Effector memory CD4-positive, alpha-beta T cell (primary cell): Measurements from ENCODE around the gene MRPL3.
"Not testable (repeated sequence)": the region's sequence is repeated elsewhere in the genome, so short reads cannot be mapped to it uniquely, and the experiment has no call there.

Experiments used
- DNase-seq, 3 donors: peaks; one replicate each; pipeline ENCODE4 v3.0.0-alpha.2; 2020
- H3K27ac ChIP-seq: 2 replicates; pipeline ENCODE4 v1.7.0; 2013; ENCODE audit warnings: mild to moderate bottlenecking, low read length, moderate library complexity; ENCODE audit not compliant: insufficient read depth, poor library complexity, severe bottlenecking
- H3K27me3 ChIP-seq: replicated peaks from 2 replicates; pipeline ENCODE4 v1.7.0; 2013; ENCODE audit warnings: mild to moderate bottlenecking, low read length; ENCODE audit not compliant: insufficient read depth, control insufficient read depth, poor library complexity, severe bottlenecking
- H3K36me3 ChIP-seq: 2 replicates; pipeline ENCODE4 v1.7.0; 2013; ENCODE audit warnings: mild to moderate bottlenecking, low read length, moderate library complexity; ENCODE audit not compliant: control insufficient read depth, insufficient read depth
- H3K4me1 ChIP-seq: 2 replicates; pipeline ENCODE4 v1.7.0; 2013; ENCODE audit warnings: low read length, mild to moderate bottlenecking; ENCODE audit not compliant: control insufficient read depth, insufficient read depth, poor library complexity, severe bottlenecking
- H3K4me3 ChIP-seq: 2 replicates; pipeline ENCODE4 v1.7.0; 2013; ENCODE audit warnings: low read length, low read depth, mild to moderate bottlenecking; ENCODE audit not compliant: insufficient read depth, poor library complexity, severe bottlenecking
- H3K9me3 ChIP-seq: 2 replicates; pipeline ENCODE4 v1.7.0; 2013; ENCODE audit warnings: mild to moderate bottlenecking, low read length, moderate library complexity; ENCODE audit not compliant: control insufficient read depth

MRPL3 gene

DNA sequence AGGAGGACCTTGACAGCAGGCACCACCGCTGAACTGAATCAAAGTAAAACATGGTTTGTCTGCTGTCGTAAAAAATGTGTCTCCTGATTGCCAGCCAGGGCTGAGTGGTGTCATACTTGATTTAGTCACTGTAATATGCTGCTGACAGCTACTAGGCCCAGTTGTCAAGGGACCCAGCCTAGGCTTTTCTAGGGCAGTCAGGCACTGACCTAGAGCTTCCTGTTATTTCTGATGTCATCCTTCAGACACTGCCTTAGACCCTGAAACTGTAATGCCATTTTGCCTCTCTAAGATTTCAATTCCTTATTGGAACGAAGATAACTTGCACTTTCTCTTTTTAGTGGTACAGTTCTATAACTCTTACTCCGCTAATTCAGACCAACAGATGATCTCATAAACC, 2.6 kb upstream of the MRPL3 start:
- Histone ChIP-seq H3K9me3 (no peaks in the 10 kb centered on the region), H3K4me1 (peaks cover 13% of the 10 kb centered on the region), H3K4me3 (no peak overlapping the region), H3K36me3 (peaks cover 7% of the 10 kb centered on the region), H3K27ac (no peak overlapping the region), H3K27me3 (no peaks in the 10 kb centered on the region)
- DNase-seq: no peak

DNA sequence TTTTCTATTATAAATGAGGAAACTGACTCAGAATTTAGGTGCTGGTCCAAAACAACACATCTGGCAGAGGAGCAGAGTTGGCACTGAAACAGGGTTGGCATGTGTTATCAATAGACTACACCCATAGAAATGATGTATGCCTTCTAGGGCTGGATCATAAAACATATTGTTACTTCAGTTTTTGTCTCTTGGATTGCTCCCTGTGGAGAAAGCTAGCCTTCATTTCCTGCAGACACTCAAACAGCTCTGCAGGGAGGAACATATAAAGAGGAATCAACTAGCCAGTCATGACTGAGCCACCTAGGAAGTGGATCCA, 507 bp upstream of the MRPL3 start:
- Histone ChIP-seq H3K36me3 (peaks cover 15% of the 10 kb centered on the region), H3K4me1 (peaks cover 13% of the 10 kb centered on the region), H3K4me3 (peak overlapping the region; percentile 78), H3K27ac (peak overlapping the region; percentile 68), H3K9me3 (no peaks in the 10 kb centered on the region), H3K27me3 (no peaks in the 10 kb centered on the region)
- no peak for DNase-seq

DNA sequence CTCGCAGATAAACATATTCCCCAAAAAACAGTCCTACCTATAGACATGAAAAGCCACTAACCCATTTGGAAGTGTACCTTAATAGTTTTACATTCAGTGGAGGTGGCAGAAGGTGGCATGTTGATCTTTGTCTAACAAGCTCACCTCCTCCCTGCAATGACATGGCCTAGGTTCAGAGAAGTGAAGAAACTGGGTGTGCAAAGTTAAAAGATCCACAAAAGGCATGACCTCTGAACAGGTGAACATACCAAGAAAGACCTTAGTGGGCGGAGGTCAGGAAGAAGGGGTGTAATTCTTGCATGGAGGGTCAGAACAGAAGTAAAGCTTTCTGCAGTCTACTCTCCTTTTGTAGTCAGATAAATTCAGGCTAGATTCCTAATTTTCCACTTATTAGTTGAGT, 822 bp downstream of the MRPL3 start:
- peaks cover 13% of the 10 kb centered on the region for H3K4me1 ChIP-seq
- no peak for DNase-seq
- H3K27me3 ChIP-seq: no peaks in the 10 kb centered on the region
- H3K27ac ChIP-seq: peak overlapping the region; percentile 68
- H3K36me3 ChIP-seq: peaks cover 25% of the 10 kb centered on the region
- H3K9me3 ChIP-seq: no peaks in the 10 kb centered on the region
- H3K4me3 ChIP-seq: peak overlapping the region; percentile 78

DNA sequence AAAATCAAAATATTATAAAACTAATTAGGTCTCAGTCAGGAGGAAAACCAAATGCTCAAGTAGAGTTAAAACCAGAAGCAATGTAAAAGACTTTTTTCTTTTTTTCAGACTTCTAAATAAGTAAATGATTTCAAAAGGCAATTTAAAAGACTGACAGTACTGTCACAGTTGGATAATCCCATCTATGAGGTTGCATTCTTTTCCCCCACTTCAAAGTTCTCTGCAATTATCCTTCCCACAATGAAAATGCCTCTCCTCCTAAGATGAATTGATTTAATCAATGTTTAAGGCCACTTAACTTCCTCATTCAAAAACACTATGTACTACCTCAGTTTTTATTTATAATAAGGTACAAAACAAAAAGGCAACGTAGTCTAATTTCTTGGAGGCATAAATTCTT, 8.1 kb downstream of the MRPL3 start:
- DNase-seq: no peak
- H3K9me3 ChIP-seq: no peaks in the 10 kb centered on the region

DNA sequence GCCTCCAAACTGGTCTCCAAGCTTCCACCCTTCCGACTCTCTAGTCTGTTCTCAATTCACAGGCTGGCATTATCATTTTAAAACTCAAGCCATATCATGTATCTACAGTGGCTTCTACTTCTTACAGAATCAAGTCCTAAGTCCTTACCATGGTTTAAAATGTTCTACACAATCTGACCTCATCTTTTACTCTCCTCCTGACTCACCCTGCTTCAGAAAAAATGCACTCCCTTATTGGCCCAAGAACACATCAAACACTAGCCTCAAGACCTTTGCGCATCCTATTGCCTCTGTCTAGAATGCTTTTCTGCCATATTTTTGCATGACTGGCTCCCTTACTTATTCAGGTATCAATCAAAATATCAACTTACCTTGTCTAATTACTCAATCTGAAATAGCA, 11.0 kb downstream of the MRPL3 start:
- no peak for DNase-seq
- H3K4me1 ChIP-seq: no peaks in the 10 kb centered on the region
- peaks cover 25% of the 10 kb centered on the region for H3K36me3 ChIP-seq
- H3K4me3 ChIP-seq: no peak overlapping the region
- H3K27ac ChIP-seq: no peak overlapping the region
- H3K27me3 ChIP-seq: no peaks in the 10 kb centered on the region
- no peaks in the 10 kb centered on the region for H3K9me3 ChIP-seq

More for the DNA sequence above, 8.1 kb downstream of the MRPL3 start:
- Histone ChIP-seq H3K36me3 (peaks cover 31% of the 10 kb centered on the region), H3K27me3 (no peaks in the 10 kb centered on the region), H3K27ac (no peak overlapping the region), H3K4me3 (no peak overlapping the region), H3K4me1 (no peaks in the 10 kb centered on the region)

DNA sequence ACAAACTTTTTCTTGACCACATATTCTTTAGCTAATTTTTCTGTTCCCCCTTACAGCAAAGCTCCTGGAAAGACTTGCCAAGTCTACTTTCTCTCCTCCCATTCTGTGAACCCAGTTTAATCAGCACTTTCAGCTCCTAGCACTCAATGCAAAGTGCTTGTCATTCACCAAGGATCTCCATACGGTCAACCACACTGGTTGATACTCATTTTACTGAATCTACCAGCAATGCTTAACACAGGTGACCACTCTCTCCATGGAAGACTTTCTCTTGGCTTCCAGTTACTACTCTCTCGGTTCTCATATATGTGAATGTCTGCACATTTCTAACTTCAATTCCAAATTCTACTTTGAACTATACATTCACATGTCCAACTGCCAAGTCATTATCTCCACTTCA, 11.7 kb downstream of the MRPL3 start:
- H3K9me3 ChIP-seq: no peaks in the 10 kb centered on the region
- H3K36me3 ChIP-seq: peaks cover 20% of the 10 kb centered on the region
- no peaks in the 10 kb centered on the region for H3K27me3 ChIP-seq
- no peak overlapping the region for H3K27ac ChIP-seq
- DNase-seq: no peak
- no peaks in the 10 kb centered on the region for H3K4me1 ChIP-seq
- no peak overlapping the region for H3K4me3 ChIP-seq

DNA sequence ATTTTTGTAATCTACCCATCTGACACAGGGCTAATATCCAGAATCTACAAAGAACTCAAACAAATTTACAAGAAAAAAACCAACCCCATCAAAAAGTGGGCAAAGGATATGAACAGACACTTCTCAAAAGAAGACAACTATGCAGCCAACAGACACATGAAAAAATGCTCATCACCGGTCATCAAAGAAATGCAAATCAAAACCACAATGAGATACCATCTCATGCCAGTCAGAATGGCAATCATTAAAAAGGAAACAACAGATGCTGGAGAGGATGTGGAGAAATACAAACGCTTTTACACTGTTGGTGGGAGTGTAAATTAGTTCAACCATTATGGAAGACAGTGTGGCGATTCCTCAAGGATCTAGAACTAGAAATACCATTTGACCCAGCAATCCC, 16.2 kb downstream of the MRPL3 start:
- H3K27ac ChIP-seq, H3K9me3 ChIP-seq, DNase-seq, H3K27me3 ChIP-seq, H3K4me1 ChIP-seq, H3K36me3 ChIP-seq, H3K4me3 ChIP-seq: not testable (repeated sequence)

DNA sequence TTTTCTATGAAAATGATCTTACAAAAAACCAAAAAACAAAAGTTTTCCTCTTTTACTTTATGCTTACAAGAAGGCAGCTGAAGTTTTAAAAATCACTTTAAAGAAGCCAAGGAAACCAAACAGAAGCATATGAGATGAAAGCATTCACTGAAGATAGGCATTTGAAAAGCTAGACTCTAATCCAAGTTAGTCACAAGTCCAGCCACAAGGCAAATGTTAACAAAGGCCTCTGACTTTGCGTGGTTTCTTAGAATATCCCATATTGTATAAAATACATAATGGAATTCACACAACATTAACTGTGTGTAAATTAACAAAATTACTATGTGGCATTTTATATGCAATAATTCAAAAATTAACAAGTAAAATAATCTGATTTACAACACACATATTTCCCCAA, 17.7 kb downstream of the MRPL3 start:
- no peaks in the 10 kb centered on the region for H3K9me3 ChIP-seq
- no peak overlapping the region for H3K27ac ChIP-seq
- DNase-seq: no peak
- no peak overlapping the region for H3K4me3 ChIP-seq
- no peaks in the 10 kb centered on the region for H3K27me3 ChIP-seq
- H3K36me3 ChIP-seq: peaks cover 15% of the 10 kb centered on the region
- H3K4me1 ChIP-seq: peaks cover 2% of the 10 kb centered on the region

DNA sequence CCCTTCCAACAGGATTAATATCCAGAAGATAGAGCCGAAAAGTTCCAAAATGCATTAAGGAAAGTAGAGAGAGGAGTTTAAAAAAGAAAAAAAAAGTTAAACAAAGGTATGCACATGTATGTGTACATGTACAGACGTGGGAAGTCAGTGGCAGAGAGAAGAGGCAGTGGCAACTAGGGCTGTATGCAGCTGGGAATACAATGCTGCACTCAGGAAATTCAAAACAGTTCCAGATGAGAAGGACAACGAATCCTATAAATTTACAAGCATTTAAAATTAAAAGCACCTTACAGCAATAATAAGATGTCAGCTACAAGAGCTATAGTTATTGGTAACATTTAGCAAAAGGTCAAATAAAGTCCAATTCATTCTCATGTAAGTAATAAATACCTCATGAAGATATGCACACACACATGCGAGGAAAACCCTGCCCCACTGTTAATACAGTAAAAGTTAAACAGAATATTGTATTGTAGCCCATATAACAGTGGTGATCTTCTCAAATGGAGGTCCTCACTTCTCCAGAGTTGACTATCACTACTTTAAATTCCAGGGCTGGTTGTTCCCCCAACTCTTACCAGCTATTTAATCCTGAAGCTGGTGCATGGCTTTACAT, 18.2 kb downstream of the MRPL3 start:
- H3K27ac ChIP-seq: no peak overlapping the region
- no peaks in the 10 kb centered on the region for H3K9me3 ChIP-seq
- no peaks in the 10 kb centered on the region for H3K27me3 ChIP-seq
- H3K4me1 ChIP-seq: peaks cover 2% of the 10 kb centered on the region
- peaks cover 19% of the 10 kb centered on the region for H3K36me3 ChIP-seq
- H3K4me3 ChIP-seq: no peak overlapping the region
- no peak for DNase-seq

DNA sequence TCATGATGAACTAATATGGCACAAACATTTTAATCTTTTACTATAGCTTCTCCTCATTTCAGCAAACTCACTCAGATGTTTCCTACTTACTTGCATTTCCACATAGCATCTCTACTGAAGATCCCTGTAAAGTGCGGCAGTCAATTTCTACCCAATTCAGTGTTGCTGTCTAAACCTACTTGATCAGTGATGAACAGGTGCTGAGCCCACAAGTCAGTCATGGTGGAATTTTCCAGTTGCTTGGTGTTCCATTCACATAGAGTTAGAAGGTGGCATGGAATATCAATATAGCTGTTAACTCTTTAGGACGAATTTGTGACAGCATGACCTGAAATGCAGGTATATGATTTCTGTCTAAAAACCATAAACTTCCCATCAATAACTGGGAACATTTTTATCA, 22.7 kb downstream of the MRPL3 start:
- H3K4me1 ChIP-seq: no peaks in the 10 kb centered on the region
- no peaks in the 10 kb centered on the region for H3K9me3 ChIP-seq
- no peak overlapping the region for H3K4me3 ChIP-seq
- no peak for DNase-seq
- no peak overlapping the region for H3K27ac ChIP-seq
- peaks cover 11% of the 10 kb centered on the region for H3K36me3 ChIP-seq
- H3K27me3 ChIP-seq: no peaks in the 10 kb centered on the region

DNA sequence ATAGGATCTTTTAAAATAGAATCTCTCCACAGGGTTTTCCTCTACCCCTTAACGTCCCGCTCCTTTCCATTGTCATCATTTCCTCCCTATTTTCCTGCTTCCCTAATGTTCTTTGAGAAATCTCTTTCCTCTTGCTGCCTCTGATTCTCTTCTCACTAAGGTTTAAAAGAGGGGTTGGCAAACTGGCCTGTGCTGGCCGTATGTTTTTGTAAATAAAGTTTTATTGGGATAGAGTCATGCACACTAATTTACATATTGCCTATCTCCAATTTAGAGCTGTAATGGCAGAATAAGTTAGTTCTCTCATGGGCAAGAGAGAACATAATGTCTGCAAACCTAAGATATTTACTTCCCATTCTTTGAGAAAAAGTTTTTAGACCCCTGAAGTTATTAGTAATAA, 25.0 kb downstream of the MRPL3 start:
- H3K27me3 ChIP-seq: no peaks in the 10 kb centered on the region
- H3K4me1 ChIP-seq: no peaks in the 10 kb centered on the region
- no peak overlapping the region for H3K4me3 ChIP-seq
- H3K9me3 ChIP-seq: no peaks in the 10 kb centered on the region
- no peak for DNase-seq
- peaks cover 11% of the 10 kb centered on the region for H3K36me3 ChIP-seq
- H3K27ac ChIP-seq: no peak overlapping the region
